ENCODE measurements around the gene CRIP2.

Gene CRIP2

DNA sequence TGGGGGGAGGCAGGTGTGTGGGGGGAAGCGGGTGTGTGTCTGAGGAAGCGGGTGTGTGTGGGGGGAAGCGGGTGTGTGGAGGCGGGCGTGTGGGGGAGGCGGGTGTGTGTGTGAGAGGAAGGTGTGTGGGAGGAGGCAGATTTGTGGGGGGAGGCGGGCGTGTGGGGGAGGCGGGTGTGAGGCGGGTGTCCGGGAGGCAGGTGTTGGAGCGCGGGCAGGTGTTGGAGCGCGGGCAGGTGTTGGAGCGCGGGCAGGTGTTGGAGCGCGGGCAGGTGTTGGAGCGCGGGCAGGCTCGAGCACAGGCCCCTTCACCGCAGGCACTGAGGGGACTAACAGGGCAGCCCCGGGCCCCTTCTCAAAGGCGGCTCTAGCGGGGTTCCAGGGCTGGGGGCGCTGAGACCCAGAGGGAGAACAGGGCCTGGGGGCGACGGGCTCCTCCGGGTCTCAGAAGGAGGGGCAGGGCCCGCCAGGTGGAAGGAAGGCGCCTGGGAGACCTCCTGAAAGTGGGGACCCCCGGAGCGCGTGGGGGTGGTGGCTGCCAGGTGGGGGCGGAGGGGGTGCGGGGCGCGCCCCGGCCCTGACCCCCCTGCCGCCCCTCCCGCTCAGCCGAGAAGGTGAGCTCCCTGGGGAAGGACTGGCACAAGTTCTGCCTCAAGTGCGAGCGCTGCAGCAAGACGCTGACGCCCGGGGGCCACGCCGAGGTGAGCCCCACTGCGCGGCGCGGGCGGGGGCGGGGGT, 3.2 kb downstream of the CRIP2 start:
- DNase-seq: peak; percentile 39

DNA sequence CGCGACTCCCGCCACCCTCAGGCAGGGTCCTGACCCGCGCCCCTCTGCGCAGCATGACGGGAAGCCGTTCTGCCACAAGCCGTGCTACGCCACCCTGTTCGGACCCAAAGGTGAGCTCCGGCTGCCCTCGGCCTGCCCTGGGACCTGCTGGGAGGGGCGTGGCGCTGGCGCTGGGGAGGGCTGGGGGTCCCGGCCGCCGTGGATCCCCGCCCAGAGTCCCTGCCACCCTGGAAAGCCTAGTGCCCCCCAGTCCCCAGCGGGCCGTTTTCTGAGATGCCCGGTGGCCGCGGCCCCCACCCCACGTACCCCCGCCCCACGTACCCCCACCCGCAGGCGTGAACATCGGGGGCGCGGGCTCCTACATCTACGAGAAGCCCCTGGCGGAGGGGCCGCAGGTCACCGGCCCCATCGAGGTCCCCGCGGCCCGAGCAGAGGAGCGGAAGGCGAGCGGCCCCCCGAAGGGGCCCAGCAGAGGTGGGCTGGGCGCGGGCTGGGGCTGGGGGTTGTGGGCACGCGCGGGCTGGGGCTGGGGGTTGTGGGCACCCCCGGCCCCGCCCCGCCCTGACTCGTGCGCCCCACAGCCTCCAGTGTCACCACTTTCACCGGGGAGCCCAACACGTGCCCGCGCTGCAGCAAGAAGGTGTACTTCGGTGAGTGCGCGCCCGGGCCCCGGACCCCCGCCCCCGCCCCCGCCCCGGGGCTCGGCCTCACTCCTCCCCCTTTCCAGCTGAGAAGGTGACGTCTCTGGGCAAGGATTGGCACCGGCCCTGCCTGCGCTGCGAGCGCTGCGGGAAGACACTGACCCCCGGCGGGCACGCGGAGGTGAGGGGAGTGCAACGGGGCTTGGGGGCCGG, 4.0 kb downstream of the CRIP2 start:
- peak; percentile 35 for DNase-seq

DNA sequence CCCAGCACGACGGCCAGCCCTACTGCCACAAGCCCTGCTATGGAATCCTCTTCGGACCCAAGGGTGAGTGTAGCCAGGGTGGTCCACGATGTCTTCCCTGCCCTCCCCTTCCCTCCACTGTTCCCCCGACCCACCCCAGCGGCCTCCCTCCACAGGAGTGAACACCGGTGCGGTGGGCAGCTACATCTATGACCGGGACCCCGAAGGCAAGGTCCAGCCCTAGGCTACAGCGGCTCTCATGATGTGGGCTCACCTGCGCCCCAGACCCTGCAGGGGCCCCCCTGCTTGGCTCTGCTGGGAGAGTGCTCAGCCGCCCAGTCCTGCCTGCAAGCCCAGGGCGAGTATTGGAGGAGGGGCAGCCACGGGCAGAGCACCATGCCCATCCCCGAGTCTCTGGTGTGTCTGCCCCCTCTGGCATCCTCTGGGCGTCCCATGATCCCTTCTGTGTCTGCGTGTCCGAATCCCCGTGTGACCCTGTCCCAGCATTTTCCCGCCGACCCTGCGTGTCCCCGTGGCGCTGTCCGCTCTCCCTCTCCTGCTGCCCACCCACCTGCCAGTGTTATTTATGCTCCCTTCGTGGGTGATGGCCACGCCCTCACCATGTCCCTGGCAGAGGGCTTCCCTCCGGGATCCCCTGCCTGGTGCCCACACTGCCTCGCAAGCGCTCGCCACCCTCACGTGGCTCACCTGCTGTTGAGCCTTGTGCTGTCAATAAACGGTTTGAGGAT, 5.0 kb downstream of the CRIP2 start:
- DNase-seq: peak; percentile 30

DNA sequence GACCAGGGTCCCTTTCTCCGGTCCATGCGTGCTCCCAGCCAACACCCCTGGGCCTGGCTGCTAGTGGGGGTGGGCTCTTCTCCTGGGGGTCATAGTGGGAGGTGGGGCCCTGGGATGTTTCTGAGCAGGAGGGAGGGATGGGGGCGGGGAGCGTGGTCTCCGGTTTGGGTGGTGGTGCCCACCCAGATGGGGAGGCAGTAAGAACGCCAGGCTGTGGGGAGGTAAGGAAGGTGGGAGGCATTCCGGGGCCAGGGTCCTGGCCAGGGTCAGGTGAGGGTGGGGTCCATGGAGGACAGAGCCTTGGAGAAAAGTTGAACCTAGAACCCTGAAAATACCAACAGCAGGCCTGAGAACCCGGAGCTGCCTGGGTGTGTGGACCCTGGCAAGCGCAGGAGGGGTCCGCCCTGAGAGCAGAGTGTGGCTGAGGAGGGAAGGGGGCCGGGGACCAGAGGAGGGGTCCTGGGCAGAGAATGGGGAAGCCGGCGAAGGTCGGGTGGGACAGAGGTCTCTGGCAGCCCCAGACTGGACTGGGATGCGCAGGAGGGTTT, 5.7 kb downstream of the CRIP2 start:
- DNase-seq: no peak

DNA sequence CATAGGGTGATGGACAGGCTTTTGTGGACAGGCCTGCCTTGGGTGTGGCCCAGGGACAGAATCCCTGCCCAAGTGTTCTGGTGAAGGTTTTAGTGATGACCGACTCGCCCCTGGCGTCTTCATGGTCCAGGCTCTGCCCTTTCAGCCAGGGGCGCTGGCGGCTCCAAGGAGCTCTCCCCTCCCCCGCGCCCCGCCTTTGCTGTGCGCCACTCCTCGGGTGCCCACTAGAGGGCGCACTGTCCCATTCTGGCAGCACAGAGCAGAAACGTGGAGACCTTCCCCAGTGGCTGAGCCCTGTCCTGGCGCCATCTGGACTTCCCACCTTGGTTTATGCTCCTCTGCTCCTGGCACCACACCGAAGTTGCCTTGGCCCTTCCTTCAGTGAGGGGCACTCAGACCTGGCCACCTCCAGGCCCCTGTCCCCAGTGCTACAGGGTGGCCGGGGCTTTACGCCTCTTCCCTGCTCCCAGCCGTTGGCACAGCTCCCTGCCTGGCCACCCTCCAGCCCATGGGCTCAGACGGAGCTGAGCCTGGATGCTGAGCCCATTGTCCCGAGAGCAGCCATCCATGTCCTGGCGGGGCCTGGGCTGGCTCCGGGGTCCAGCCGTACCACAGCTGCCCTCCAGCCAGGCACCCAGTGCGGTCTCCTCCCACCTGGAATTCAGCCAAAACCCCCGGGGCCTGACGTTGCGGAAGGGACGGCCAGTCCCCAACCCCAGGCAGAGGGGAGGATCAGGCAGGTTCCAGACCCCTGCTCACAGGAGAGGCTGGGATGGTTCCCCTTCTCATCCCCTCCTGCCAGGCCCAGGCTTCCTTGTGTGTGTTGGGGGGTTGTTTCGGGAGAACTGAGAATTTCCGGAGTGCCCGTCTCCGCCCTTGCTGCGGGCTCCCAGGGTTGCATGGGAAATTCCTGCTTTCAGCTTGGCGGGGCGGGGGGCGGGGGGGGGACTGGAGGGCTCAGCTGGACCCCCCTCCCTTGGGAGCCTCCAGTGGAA, 6.5 kb downstream of the CRIP2 start:
- peak; percentile 98 for DNase-seq

DNA sequence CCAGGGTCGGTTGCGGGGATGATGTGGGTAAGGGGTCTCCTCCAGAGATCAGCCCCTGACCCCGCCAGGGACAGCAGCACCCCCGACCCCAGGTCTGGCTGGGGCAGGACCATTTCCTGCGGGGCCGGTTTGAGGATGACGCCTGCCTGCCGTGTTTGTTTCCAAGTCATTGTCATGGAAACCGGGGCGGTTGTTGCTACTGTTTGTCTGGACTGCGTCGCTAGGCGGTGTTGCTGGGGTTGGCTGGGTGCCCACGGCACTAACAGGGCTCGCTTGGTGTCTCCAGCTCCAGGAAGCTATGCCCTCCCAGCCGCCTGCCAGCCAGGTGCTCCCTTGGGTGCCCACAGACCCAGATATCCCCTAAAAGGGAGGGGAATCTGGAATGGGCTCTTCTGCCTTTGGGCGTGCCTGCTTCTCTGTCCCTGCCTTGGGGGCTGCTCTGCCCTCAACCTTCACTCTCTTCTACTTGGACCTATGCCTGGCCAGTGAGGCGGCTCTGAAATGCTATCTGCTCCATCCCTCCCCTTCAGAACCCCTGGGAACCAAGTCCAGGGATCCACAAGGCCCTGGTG, 7.4 kb downstream of the CRIP2 start:
- peak; percentile 96 for DNase-seq

DNA sequence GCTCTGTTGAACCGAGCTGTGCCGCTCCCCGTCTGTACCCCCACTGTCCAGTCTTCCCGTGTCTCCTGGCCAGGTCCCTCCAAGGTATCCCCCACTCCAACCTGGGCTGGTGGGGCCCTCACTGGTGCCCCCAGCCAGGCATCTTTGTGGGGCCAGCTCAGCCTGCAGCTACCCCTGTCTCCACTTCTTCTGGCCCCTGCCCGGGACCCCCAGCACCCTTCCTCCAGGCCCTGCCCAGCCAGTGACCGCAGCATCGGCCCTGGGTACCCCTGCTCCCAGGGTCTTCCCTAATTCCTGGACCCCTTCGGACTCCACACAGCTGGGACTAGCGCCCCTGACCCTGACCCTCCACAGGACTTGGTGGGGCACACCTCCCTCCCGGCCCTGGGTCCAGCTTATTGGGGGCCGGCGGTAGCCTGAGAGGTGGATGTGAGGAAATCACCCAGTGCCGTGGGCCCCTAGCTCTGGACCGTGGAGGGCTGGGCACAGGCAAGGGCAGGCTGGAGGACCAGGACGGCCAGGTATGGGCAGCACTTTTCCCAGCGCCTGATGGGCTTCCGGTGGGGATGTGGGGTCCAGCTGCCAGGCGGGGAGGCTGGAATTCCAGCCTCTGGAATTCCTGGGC, 8.0 kb downstream of the CRIP2 start:
- DNase-seq: peak; percentile 12

DNA sequence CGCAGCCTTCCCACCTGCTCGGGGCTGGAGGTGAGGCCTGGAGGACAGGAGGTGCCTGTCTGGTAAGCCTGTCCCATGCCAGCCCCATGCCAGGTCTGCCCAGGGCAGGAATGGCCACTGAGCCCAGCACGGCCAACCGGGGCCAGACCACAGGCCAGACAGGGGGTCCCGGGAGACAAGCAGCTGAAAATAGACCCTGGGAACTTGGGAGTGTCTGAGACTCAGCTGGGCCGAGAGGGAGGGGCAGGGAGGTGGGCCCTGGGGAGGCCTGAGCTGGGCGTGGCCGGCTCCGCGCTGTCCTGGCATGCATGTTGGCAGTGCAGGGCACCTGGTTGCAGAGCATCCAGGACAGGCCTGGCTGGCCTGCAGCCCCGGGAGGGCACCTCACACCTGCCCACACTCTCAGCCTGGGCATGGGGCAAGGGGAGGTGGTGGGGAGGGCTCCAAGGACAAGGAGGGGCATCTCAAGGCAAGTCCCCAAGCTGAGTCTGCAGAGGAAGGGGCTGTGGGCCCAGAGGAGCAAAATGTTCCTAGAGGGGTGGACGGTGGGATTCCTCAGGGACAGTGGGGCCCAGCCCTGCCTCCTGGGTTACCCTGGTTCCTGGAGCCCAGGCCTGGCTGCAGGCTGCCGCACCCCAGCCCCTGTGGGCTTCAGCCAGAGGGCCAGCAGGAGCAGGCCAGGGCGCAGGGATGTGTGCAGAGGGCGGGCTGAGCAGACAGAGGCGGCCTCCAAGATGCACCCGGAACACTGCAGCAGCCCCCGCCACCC, 8.9 kb downstream of the CRIP2 start:
- DNase-seq: peak; percentile 11

DNA sequence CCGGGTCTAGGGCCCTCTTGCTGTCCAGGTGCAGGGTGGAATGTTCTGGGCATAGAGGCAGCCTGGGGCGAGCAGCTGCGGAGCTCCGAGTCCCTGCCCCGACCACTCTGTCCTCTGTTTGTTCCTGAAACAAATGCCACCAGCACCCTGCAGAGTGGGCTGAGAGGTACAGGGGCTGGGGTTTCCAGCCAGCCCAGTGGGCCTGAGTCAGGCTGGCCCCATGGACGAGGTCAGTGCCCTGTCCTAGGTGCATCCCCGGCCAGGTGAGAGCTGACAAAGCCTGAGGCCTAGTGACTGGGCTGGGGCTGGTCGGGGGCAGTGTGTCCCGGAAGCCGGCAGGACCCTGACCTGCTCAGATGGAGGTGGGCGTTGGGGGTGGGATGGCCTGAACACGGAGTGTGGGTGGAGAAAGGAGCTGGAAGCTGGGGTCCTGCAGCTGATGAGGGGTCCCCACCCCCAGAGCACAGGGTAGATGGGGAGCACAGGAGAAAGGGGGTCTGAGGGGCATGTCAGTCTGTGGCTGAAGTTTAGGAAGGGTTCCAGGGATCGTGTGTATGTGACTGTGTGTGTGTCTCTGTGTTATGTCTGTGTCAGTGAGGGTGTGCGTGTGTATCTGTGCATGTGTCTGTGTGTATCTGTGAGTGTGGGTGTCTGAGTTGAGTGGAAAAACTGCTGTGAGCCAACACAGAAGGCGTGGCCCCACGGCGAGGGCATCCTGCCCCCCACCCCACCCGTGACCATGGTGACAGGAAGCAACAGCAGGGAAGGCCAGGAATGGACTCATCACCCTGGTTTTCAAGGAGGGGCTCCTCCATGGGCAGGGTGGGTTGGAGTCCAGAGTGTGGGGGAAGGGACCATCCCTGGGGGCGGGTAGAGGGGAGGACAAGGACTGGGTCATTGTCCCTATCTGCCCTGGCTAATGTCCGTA, 9.7 kb downstream of the CRIP2 start:
- DNase-seq: peak; percentile 34

DNA sequence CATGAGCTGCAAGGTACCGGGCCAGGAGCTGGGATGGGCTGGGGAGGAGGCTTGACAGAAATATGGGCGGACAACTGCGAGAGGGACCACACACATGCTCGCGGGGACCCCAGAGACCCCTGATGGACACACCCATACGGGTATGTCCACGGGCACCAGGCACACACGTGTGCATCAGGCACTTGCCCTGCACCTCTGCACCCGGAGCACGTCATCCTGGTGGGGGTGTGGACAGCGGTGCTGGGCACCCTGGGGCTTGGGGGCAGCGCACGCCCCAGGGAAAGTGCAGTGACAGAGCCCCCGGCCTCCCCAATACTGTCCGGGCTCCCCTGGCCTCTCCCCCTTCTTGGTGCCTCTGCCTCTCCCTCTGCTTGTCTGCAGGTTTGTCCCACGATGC, 10.4 kb downstream of the CRIP2 start:
- no peak for DNase-seq

DNA sequence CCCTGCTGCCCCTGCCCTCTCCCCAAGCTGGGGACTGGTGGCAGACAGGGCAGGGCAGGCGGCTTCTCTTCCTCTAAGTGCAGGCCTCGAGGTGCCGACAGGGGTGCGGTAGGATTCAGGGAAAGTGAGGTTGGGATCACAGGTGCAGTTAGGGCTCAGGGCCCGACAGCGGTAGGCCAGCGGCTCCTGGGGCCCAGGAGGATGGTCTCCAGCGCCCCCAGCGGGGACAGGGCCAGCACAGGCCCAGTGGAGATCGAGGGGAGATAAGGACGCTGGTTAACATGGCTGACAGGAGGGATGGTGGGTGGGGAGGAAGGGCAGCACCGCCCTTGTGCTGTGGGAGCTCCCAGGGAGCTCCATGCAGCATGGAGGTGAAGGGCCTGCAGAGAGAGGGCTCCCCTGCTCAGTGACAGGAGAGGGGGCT, 11.1 kb downstream of the CRIP2 start:
- peak; percentile 81 for DNase-seq

DNA sequence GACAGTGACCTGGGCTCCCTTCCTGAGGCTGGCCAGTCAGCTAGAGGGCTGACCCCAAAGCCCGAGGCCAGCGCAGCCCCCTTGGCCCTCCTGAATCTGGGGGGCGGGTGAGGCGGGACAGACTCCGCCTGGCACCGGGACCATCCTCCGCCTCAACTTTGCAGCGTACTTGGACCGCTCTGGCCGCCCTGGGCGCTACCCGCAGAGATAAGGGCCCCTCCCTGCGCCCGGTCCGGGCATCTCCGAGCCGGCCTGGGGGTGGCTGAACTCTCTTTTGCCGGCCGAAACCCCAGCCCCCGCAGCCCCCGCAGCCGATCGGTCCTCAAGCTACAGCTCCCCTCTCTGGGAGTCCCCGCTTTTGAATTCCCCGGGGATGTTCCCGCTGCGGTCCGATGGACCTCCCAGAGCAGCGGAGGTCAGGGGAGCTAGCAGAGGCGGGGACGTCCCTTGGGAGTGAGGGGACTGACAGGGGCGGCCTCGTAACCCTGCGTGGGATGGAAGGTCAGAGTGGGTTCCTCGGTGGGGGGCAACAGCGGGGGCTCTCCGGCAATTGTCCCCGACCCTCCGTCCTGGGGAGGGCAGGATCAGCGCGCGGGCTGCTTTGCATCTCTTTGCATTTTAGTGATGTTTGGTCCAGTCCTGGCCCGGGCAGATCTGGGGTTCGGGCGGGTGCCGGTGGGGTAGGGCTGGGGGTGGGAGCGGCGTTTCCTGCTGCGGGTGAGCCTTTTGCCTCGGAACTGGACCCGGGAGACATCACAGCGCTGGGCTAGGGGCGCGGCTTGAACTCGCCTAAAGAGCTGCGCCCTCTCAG, 11.7 kb downstream of the CRIP2 start, which contains the start of gene CRIP1:
Gene CRIP1, plus strand, starts transcription at position 724 of the 811 bp plus-strand sequence. CDS start 374 bp downstream, outside the sequence.
- DNase-seq: peak; percentile 54

DNA sequence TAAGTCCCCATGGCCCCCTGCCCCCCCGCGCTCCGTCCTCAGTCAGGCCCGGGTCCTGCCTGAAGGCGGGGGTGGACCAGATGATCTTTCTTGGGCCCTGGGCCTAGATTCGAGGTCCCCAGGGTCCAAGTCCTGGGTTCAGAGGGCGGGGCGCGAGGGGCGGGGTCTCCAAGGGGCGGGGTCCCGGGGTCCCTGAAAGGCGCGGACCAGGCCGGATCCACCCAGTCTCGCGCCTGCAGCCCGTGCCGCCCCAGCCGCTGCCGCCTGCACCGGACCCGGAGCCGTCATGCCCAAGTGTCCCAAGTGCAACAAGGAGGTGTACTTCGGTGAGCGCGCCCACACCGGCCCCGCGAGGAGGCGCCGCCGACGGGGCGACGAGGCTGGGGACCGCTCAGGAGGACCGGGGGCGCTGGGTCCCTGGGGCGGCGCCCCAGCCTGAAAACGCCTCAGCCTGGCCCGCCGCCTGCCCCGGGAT, 12.4 kb downstream of the CRIP2 start:
- peak; percentile 58 for DNase-seq

DNA sequence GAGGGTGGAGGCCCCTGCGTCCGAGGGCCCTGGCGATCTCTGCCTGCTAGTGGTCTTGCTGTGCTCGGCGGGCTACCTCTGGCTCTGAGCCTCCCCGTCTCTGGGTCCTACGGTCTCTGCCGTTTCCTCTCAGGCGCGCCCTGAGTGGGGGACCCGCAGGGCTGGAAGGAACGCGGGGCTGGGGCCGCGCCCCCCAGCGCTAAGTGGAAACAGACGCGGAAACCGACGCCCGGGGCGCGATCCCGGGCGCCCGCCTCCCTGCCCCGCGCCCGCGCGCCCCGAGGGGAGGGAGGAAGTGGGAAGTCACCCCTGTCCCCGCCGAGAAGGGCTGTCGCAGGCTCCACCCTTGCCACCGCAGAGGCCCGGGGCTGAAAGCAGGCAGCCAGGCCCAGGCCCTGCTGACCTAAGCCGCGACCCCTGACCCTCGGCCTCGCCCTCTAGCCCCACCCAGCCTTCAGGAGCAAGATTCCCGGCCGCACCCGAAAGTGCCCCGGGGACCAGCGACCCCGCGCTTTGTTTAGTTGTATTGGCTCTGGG, 12.9 kb downstream of the CRIP2 start:
- DNase-seq: no peak

DNA sequence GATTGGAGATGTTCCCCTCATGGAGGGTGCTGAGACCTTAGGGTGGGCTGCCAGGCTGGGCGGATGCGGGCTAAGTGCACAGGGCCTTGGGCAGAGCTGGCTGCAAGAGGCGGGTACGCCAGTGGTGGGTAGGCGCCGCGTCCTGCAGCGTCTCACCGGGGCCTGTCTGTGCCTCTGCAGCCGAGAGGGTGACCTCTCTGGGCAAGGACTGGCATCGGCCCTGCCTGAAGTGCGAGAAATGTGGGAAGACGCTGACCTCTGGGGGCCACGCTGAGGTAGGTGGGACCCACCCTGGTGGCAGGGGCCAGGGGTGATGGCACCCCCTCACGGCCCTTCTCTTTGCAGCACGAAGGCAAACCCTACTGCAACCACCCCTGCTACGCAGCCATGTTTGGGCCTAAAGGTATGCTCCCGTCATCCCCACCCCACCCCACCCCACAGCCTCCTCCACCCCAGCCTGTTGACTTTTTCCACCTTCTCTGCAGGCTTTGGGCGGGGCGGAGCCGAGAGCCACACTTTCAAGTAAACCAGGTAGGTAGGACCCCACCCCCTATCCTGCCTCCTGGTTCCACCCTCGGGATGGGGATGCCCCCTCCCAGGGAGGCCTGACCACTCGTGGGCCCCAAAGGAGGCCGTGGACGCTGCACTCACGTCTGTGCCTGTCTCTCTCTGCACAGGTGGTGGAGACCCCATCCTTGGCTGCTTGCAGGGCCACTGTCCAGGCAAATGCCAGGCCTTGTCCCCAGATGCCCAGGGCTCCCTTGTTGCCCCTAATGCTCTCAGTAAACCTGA, 13.6 kb downstream of the CRIP2 start:
- DNase-seq: no peak

DNA sequence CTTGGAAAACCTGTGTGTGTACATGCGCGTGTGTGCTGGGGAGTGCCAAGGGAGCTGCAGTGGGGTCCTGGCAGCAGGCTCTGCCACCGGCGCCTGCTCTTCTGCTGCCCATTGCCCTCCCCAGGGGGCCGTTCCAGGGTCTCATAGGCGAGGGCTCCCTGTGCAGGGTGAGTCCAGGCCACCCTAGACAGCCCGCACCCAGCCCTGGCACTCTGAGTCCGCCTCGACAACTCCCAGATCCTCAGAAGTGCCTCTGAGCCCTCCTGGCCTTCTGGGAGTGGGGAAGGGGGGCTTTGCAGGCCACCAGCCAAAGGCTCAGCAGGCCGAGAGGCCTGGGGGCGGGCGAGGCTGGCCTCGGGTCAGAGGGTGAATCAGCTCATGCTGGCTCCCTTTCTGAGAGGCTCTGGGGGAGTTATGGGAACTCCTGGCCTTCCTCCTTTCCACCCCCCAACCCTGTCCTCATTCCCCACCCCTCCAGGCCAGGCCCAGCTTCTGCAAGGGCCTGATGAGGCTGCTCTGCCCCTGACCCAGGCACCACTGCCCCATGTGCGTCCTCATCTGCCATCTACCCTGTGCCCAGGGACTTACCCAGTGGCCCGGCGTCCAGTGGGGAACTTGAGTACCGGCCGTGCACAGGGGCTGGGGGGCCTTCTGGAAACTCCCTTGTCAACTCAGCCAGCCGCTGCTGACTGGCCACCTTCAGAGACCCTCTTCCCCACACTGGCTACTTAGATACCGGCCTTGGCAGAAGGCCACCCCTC, 14.3 kb downstream of the CRIP2 start:
- DNase-seq: peak; percentile 24

Data from eye (tissue), 1 donor.